Endothelial cell of coronary artery (primary cell): ENCODE measurements around the gene LINGO1. TPM values are rescaled to one million over a fixed set of nuclear protein-coding genes. Genes with fewer than 3 reads are reported as not detected.

Experiments used
- total RNA-seq: library from RNA; depleted of rRNA; stranded (reverse); fragments of >200 nt; gene quantifications from 2 replicates; pipeline ENCODE4 v1.2.3, GENCODE V29; 2014

Gene LINGO1, protein sequence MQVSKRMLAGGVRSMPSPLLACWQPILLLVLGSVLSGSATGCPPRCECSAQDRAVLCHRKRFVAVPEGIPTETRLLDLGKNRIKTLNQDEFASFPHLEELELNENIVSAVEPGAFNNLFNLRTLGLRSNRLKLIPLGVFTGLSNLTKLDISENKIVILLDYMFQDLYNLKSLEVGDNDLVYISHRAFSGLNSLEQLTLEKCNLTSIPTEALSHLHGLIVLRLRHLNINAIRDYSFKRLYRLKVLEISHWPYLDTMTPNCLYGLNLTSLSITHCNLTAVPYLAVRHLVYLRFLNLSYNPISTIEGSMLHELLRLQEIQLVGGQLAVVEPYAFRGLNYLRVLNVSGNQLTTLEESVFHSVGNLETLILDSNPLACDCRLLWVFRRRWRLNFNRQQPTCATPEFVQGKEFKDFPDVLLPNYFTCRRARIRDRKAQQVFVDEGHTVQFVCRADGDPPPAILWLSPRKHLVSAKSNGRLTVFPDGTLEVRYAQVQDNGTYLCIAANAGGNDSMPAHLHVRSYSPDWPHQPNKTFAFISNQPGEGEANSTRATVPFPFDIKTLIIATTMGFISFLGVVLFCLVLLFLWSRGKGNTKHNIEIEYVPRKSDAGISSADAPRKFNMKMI
- total RNA-seq, result under 0.01 and 0.09 TPM in 2 replicates

DNA sequence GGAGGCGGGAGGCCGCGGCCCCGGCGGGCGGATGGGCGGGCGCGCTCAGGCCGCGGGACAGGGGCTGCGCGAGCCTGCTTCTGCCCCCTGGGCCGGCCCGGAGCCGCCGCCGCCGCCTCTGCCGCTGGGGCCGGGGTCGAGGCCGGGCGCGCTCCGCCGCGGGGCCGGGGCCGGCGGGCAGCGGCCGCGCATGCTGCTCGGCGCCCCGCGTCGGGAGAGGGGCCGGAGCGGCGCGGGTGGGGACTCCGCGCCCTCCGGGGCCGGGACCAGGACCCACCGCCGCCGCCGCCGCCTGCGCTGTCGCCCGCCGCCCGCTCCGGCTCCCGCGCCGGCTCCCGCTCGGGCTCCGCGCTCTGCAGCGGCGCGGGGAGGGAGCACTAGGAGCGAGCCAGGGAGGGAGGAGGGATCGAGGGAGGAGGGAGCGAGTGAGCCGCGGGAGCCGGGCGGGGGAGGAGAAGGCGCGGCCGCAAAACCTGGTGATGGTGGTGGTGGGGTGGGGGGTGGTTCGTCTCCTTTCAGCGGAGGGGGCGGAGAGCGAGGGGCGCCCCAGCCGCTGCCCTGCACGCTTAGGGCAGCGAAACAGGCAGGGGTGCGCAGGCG lies at the start of gene LINGO1:
TSS of gene LINGO1 (minus strand) at position 379 of the 600 bp plus-strand sequence. CDS start 597 bp downstream, outside the sequence.

Other genes with a start within 250 kb of the LINGO1 start
- gene PEAK1, start 212.8 kb downstream of the LINGO1 start, total RNA-seq, result 61.0 and 67.3 TPM in 2 replicates
- 35.3 and 39.5 TPM in 2 replicates for gene HMG20A, start 212.0 kb downstream of the LINGO1 start, total RNA-seq